ENCODE measurements around the gene FLRT1.

Gene FLRT1

GRCh38 chr11:64001484-64002420, 34.0 kb upstream of the FLRT1 start:
- H3K27ac ChIP-seq, result 0 out of 2 replicates have a peak overlapping the region, but pooled peaks have one; percentile 5
- TF ChIP-seq ZFX (IDR thresholded peaks at IDR 0.05; ENCODE audit: borderline replicate concordance), result no peak
- no peak for TF ChIP-seq CTCF (IDR thresholded peaks at IDR 0.05)

GRCh38 chr11:64003807-64004589, 31.7 kb upstream of the FLRT1 start:
- H3K27ac ChIP-seq, result peak overlapping the region; percentile 61

GRCh38 chr11:64004590-64004984, 31.1 kb upstream of the FLRT1 start:
- TF ChIP-seq ZFX (IDR thresholded peaks at IDR 0.05; ENCODE audit: borderline replicate concordance) (no peak), CTCF (IDR thresholded peaks at IDR 0.05) (no peak)
- peak overlapping the region; percentile 61 for H3K27ac ChIP-seq

More at GRCh38 chr11:64003807-64004589, 31.7 kb upstream of the FLRT1 start:
- TF ChIP-seq ZFX (IDR thresholded peaks at IDR 0.05; ENCODE audit: borderline replicate concordance) (no peak), CTCF (IDR thresholded peaks at IDR 0.05) (no peak)

- peak overlapping the region; percentile 94; the same call in 1 of the 2 replicates for H3K27ac ChIP-seq
- TF ChIP-seq CTCF (IDR thresholded peaks at IDR 0.05) (no peak), ZFX (IDR thresholded peaks at IDR 0.05; ENCODE audit: borderline replicate concordance) (no peak)
These were observed 30.0 kb upstream of the FLRT1 start for GRCh38 chr11:64005691-64006090.

GRCh38 chr11:64006398-64006797, 29.3 kb upstream of the FLRT1 start:
- H3K27ac ChIP-seq, result peak overlapping the region; percentile 94
- no peak for TF ChIP-seq CTCF (IDR thresholded peaks at IDR 0.05)
- no peak for TF ChIP-seq ZFX (IDR thresholded peaks at IDR 0.05; ENCODE audit: borderline replicate concordance)

GRCh38 chr11:64007160-64007628, 28.5 kb upstream of the FLRT1 start:
- TF ChIP-seq CTCF (IDR thresholded peaks at IDR 0.05) (no peak; the same call in 1 of the 2 replicates), ZFX (IDR thresholded peaks at IDR 0.05; ENCODE audit: borderline replicate concordance) (no peak)
- peak overlapping the region; percentile 94 for H3K27ac ChIP-seq

All from 22Rv1 (cell line).